ENCODE measurements around the gene PIGS.

PIGS gene

GRCh38 chr17:28549236-28550132 is 21.8 kb downstream of the PIGS start:
- peak in 1 of 2 donors; percentile 19 for DNase-seq

- no peak for DNase-seq
Measured at GRCh38 chr17:28548417-28549130, 22.8 kb downstream of the PIGS start.

DNA sequence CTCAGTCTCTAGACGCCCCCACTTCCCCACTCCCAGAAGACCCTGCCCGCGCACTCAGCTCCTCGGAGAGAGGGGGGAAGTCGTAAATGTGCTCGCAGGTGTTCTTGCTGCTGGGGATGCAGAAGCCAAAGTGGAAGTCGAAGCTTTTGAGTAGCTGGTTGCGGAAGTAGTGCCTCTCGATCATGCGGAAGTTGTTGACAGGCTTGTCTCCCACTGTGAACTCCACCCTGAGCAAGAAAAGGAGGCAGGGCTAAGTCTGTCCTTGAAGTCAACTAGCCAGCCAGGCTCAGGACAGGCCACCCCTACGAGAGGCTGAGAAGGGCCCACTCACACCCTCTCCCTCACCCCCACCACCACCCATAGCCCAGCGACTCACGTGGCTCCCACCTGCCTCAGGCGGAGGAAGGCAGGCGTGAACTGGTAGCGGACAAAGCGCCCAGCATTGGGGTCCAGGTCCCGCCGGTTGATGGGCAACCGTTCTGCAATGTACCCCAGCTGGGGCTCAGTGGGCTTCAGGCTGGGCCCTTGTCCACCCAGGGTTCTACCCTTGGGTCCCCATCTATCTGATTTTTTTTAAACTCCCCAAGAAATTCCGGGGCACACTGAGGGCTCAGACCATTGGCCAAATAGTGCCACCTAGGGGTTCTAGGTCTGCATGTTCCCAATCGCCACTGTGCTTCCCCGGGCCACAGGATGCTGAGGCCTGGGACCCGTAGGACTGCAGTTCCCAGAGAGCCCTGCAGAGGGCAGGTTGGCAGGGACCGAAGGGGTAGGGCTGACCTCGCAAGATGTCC is 23.5 kb downstream of the PIGS start:
- DNase-seq, result peak; percentile 38 to 47

GRCh38 chr17:28547096-28547622 is 24.2 kb downstream of the PIGS start:
- DNase-seq, result no peak

DNA sequence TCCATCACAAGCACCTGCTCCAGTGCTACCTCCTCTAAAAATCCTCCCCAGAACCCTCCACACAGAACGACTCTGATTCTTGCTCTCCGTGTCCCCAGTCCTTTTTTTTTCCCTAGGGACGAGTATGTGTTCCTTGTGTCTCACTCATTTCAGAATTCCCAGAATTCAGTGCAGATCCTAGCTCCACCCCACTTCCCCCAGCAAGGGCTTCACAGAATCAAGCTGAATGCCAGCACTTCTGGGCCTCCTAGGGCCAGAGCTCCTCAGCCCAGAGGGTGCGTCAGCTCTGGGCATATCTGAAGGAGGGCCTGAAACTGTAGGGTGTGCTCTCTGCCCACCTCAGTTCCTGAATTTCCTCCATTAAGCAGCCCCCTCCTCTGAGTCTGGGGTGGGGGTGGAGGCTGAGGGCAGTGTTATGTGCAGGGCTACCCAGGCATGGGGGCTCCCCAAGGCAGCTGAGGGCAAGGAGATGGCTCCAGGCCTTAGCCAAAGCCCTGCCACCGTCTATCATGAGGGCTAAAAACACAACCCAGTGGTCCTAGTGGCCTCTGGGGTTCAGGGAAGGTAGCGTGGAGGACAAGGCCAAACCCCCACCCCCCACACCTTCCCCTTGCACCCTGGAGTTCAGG is 25.4 kb downstream of the PIGS start:
- DNase-seq, result no peak

DNA sequence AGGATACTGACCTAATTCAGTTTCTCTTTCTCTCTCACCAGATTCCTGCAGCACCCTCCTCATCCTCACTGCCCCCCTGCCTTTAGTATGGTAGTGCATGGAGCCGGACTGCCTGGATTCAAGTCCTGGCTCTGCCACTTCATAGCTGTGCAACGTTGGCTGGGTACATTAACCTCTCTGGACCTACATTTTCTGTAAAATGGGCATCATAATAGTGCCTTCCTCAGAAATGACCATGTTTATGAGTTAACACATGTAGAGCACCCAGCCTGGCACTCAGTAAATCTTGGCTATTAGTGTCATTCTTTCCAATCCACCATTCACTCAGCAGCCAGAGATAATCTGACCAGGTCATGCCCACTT is 26.2 kb downstream of the PIGS start:
- DNase-seq, result no peak

- no peak for DNase-seq
Measured at GRCh38 chr17:28544402-28545140, 26.8 kb downstream of the PIGS start.

- no peak for DNase-seq
Measured at GRCh38 chr17:28541439-28541838, 29.9 kb downstream of the PIGS start.

GRCh38 chr17:28540231-28540630 is 31.1 kb downstream of the PIGS start:
- DNase-seq, result no peak

- no peak for DNase-seq
Measured at GRCh38 chr17:28538296-28538895, 32.9 kb downstream of the PIGS start.

GRCh38 chr17:28537219-28537610 is 34.1 kb downstream of the PIGS start:
- DNase-seq, result no peak

GRCh38 chr17:28536532-28537218 is 34.6 kb downstream of the PIGS start:
- DNase-seq, result no peak

GRCh38 chr17:28534740-28535375 is 36.5 kb downstream of the PIGS start:
- DNase-seq, result no peak

DNA sequence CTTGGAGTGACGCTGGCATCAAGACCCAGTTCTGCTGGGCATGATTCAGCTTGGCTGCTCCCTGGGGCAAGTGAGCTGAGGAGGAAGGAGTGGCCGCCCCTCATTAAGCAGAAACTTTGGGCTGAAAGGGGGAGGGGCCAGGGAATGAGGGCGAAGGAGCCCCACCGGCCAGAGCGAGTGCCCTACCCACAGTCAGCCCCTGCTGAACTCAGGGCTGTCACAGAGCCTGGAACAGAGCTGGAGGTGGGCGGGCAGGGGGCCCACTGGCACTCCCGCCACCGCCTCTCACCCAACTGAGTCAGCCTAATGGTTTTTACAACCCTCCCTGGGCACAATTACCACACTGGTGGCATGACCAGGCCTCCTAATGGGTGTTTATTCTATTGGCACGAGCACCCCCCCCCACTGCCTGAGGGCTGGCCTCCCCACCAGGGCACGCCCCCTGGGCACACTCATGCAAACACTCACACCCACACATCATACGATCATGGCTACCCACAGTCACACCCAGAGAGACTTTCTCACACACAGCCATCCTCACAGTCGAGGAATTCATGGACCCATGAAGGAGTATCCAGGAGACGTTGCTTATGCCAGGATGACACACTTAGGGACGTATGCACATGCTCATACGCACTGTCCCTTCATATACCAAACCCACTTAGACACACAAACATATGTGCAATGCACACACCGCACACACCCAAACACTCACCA is 38.1 kb downstream of the PIGS start:
- DNase-seq, result no peak

GRCh38 chr17:28532050-28532960 is 39.0 kb downstream of the PIGS start:
- DNase-seq, result no peak

DNA sequence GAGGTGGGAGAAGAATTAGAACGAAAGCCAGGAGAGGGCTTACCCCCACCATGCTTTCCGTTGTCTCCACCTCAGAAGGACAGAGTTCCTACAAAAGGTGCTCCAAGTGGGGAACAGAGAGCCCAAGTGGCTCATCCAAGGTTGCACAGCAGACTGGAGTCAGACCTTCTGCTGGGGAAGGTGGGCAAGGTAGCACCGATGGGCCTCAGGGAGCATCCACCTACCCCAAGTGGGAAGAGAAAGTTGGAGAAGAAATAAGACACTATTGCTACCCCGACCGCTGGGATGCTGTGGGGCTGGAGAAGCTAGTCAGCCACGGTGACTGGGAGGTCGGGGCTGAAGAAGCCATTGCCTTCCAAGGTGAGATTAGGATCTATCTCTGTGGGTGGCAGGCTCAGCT is 40.4 kb downstream of the PIGS start:
- DNase-seq, result no peak

- no peak for DNase-seq
Measured at GRCh38 chr17:28530250-28530649, 41.1 kb downstream of the PIGS start.

GRCh38 chr17:28529013-28529400 is 42.3 kb downstream of the PIGS start:
- no peak for DNase-seq
